Measurements from ENCODE around the gene SNX13. TPM values are rescaled to one million over a fixed set of nuclear protein-coding genes. Genes with fewer than 3 reads are reported as not detected.
A peak's percentile ranks its signal among the peaks of the same experiment; 100 is the strongest.

SNX13 gene
- total and polyA plus RNA-seq, 8 donors: 36.1 to 51.4 (median 43.2) TPM

- Histone ChIP-seq H3K27ac (no peak overlapping the region), H3K4me1 (no peaks in the 10 kb centered on the region), H3K4me3 (no peak overlapping the region), H3K36me3 (no peaks in the 10 kb centered on the region), H3K27me3 (no peaks in the 10 kb centered on the region), H3K9me3 (no peaks in the 10 kb centered on the region)
- intact Hi-C loops (cut with DNase I): no loop called here
- DNase-seq (no peak), ATAC-seq (no peak)
- no peak for TF ChIP-seq CTCF (IDR thresholded peaks at IDR 0.05)
Measured at GRCh38 chr7:17898111-17898510, 42.2 kb downstream of the SNX13 start.

GRCh38 chr7:17887286-17887685 is 53.0 kb downstream of the SNX13 start:
- no peak for ATAC-seq
- Histone ChIP-seq H3K4me1 (no peaks in the 10 kb centered on the region), H3K36me3 (peaks cover 0 to 65% of the 10 kb centered on the region in 2 donors), H3K27me3 (no peaks in the 10 kb centered on the region), H3K9me3 (no peaks in the 10 kb centered on the region), H3K27ac (no peak overlapping the region), H3K4me3 (no peak overlapping the region)
- no peak for TF ChIP-seq CTCF (IDR thresholded peaks at IDR 0.05)
- intact Hi-C loops (cut with DNase I): no loop called here
- no peak for DNase-seq

- ATAC-seq: no peak
- peak in 1 of 4 donors; percentile 32 for DNase-seq
- peaks cover 0 to 46% of the 10 kb centered on the region in 2 donors for H3K36me3 ChIP-seq
- no peaks in the 10 kb centered on the region for H3K4me1 ChIP-seq
- intact Hi-C loops (cut with DNase I): no loop called here
- TF ChIP-seq CTCF (IDR thresholded peaks at IDR 0.05): no peak
- H3K4me3 ChIP-seq: no peak overlapping the region
- no peaks in the 10 kb centered on the region for H3K9me3 ChIP-seq
- no peak overlapping the region for H3K27ac ChIP-seq
- no peaks in the 10 kb centered on the region for H3K27me3 ChIP-seq
Measured at GRCh38 chr7:17882685-17883084, 57.6 kb downstream of the SNX13 start.

GRCh38 chr7:17879075-17879661 is 61.1 kb downstream of the SNX13 start:
- no peak overlapping the region for H3K4me3 ChIP-seq
- DNase-seq: no peak
- intact Hi-C loops (cut with DNase I): no loop called here
- peaks cover 0 to 37% of the 10 kb centered on the region in 2 donors for H3K36me3 ChIP-seq
- no peak for ATAC-seq
- H3K9me3 ChIP-seq: no peaks in the 10 kb centered on the region
- no peaks in the 10 kb centered on the region for H3K4me1 ChIP-seq
- TF ChIP-seq CTCF (IDR thresholded peaks at IDR 0.05): no peak
- H3K27ac ChIP-seq: no peak overlapping the region
- H3K27me3 ChIP-seq: no peaks in the 10 kb centered on the region

GRCh38 chr7:17878627-17879026 is 61.7 kb downstream of the SNX13 start:
- Histone ChIP-seq H3K27ac (no peak overlapping the region), H3K27me3 (no peaks in the 10 kb centered on the region), H3K36me3 (peaks cover 0 to 33% of the 10 kb centered on the region in 2 donors), H3K4me3 (no peak overlapping the region), H3K9me3 (no peaks in the 10 kb centered on the region), H3K4me1 (no peaks in the 10 kb centered on the region)
- intact Hi-C loops (cut with DNase I): no loop called here
- DNase-seq (no peak), ATAC-seq (no peak)
- no peak for TF ChIP-seq CTCF (IDR thresholded peaks at IDR 0.05)

Data from left lung (tissue), 10 donors.